A549 (cell line): ENCODE measurements around the gene NKTR.

Experiments used
- FOSB ChIP-seq: fragments of 250-450 bp; sonication (Bioruptor Pico); IDR thresholded peaks from 2 replicates; pipeline ENCODE4 v1.5.0; 2020; ENCODE audit warnings: mild to moderate bottlenecking, moderate library complexity
- KDM1A ChIP-seq: fragments of 200-600 bp; sonication (generic); IDR thresholded peaks from 2 replicates; pipeline ENCODE4 v1.6.1; 2016; ENCODE audit warnings: low read depth, mild to moderate bottlenecking
- MYC ChIP-seq: IDR thresholded peaks from 2 replicates; pipeline ENCODE4 v1.6.1; 2012; ENCODE audit warnings: mild to moderate bottlenecking, inconsistent platforms, low read length, improper control_type of control experiment, borderline replicate concordance
- RAD21 ChIP-seq, 2 experiments: fragments of >200 bp in 1 of 2; sonication (Bioruptor Twin) in 1 of 2; formaldehyde crosslinking in 1 of 2; IDR thresholded peaks in 1 of 2; conservative IDR thresholded peaks in 1 of 2; 2 replicates in 1 of 2; 3 replicates in 1 of 2; pipeline ENCODE4 v1.6.1; 2012 to 2018; ENCODE audit warnings: inconsistent platforms in 1 of 2
- SMC3 ChIP-seq: fragments of >200 bp; sonication (Bioruptor Twin); formaldehyde crosslinking; IDR thresholded peaks from 3 replicates; pipeline ENCODE4 v1.6.1; 2018; ENCODE audit warnings: inconsistent platforms
- ZC3H11A ChIP-seq: fragments of 450-650 bp; IDR thresholded peaks from 2 replicates; pipeline ENCODE4 v1.6.1; 2014; ENCODE audit warnings: antibody characterized with exemption, mild to moderate bottlenecking
- TF ChIP-seq, protein P1 (sequence below): fragments of >200 bp; sonication (Bioruptor Twin); formaldehyde crosslinking; IDR thresholded peaks from 3 replicates; pipeline ENCODE4 v1.5.1; 2016
- TF ChIP-seq, protein P2 (sequence below): IDR thresholded peaks from 2 replicates; pipeline ENCODE4 v1.6.1; 2012
- TF ChIP-seq, protein P3 (sequence below): fragments of 200-600 bp; sonication (generic); IDR thresholded peaks from 2 replicates; pipeline ENCODE4 v1.6.1; 2016; ENCODE audit warnings: antibody characterized with exemption, mild to moderate bottlenecking, moderate library complexity
- TF ChIP-seq, protein P4 (sequence below): fragments of 450-650 bp; IDR thresholded peaks from 2 replicates; pipeline ENCODE4 v1.6.1; 2014; ENCODE audit warnings: antibody characterized with exemption

DNA sequence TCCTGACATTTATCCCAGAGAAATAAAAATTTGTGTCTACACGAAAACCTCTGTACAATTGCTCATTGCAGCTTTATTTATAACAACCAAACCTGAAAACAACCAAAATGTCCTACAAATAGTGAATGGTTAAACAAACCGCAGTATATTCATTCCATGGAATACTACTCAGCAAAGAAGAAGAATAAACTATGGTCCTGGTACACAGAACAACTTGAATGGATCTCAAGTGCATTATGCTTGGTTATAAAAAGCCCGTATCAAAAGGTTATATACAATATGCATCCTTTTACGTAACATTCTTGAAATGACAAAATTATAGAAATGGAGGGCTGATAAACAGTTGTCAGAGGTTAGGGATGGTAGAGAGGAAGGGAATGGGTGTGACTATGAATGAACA lies 22.4 kb upstream of the NKTR start:
- TF ChIP-seq SMC3 (no peak), RAD21 (conservative IDR thresholded peaks at IDR 0.05 in 1 of 2, IDR thresholded peaks at IDR 0.05 in 1 of 2) (no peak), FOSB (CRISPR knock-in tag) (no peak), ZC3H11A (no peak), KDM1A (no peak), MYC (no peak)
- TF ChIP-seq, protein P1, sequence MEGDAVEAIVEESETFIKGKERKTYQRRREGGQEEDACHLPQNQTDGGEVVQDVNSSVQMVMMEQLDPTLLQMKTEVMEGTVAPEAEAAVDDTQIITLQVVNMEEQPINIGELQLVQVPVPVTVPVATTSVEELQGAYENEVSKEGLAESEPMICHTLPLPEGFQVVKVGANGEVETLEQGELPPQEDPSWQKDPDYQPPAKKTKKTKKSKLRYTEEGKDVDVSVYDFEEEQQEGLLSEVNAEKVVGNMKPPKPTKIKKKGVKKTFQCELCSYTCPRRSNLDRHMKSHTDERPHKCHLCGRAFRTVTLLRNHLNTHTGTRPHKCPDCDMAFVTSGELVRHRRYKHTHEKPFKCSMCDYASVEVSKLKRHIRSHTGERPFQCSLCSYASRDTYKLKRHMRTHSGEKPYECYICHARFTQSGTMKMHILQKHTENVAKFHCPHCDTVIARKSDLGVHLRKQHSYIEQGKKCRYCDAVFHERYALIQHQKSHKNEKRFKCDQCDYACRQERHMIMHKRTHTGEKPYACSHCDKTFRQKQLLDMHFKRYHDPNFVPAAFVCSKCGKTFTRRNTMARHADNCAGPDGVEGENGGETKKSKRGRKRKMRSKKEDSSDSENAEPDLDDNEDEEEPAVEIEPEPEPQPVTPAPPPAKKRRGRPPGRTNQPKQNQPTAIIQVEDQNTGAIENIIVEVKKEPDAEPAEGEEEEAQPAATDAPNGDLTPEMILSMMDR, result no peak
- TF ChIP-seq, protein P2, sequence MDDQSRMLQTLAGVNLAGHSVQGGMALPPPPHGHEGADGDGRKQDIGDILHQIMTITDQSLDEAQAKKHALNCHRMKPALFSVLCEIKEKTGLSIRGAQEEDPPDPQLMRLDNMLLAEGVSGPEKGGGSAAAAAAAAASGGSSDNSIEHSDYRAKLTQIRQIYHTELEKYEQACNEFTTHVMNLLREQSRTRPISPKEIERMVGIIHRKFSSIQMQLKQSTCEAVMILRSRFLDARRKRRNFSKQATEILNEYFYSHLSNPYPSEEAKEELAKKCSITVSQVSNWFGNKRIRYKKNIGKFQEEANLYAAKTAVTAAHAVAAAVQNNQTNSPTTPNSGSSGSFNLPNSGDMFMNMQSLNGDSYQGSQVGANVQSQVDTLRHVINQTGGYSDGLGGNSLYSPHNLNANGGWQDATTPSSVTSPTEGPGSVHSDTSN, result no peak
- TF ChIP-seq, protein P3, sequence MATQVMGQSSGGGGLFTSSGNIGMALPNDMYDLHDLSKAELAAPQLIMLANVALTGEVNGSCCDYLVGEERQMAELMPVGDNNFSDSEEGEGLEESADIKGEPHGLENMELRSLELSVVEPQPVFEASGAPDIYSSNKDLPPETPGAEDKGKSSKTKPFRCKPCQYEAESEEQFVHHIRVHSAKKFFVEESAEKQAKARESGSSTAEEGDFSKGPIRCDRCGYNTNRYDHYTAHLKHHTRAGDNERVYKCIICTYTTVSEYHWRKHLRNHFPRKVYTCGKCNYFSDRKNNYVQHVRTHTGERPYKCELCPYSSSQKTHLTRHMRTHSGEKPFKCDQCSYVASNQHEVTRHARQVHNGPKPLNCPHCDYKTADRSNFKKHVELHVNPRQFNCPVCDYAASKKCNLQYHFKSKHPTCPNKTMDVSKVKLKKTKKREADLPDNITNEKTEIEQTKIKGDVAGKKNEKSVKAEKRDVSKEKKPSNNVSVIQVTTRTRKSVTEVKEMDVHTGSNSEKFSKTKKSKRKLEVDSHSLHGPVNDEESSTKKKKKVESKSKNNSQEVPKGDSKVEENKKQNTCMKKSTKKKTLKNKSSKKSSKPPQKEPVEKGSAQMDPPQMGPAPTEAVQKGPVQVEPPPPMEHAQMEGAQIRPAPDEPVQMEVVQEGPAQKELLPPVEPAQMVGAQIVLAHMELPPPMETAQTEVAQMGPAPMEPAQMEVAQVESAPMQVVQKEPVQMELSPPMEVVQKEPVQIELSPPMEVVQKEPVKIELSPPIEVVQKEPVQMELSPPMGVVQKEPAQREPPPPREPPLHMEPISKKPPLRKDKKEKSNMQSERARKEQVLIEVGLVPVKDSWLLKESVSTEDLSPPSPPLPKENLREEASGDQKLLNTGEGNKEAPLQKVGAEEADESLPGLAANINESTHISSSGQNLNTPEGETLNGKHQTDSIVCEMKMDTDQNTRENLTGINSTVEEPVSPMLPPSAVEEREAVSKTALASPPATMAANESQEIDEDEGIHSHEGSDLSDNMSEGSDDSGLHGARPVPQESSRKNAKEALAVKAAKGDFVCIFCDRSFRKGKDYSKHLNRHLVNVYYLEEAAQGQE, result no peak
- TF ChIP-seq, protein P4, sequence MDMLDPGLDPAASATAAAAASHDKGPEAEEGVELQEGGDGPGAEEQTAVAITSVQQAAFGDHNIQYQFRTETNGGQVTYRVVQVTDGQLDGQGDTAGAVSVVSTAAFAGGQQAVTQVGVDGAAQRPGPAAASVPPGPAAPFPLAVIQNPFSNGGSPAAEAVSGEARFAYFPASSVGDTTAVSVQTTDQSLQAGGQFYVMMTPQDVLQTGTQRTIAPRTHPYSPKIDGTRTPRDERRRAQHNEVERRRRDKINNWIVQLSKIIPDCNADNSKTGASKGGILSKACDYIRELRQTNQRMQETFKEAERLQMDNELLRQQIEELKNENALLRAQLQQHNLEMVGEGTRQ, result no peak
